ENCODE results near the gene UBQLNL.

The UBQLNL gene, protein sequence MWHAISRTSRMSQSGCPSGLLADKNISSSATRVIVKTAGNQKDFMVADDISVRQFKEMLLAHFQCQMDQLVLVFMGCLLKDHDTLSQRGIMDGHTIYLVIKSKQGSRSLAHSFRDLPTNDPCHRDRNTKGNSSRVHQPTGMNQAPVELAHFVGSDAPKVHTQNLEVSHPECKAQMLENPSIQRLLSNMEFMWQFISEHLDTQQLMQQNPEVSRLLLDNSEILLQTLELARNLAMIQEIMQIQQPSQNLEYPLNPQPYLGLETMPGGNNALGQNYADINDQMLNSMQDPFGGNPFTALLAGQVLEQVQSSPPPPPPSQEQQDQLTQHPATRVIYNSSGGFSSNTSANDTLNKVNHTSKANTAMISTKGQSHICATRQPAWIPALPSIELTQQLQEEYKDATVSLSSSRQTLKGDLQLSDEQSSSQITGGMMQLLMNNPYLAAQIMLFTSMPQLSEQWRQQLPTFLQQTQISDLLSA

DNA sequence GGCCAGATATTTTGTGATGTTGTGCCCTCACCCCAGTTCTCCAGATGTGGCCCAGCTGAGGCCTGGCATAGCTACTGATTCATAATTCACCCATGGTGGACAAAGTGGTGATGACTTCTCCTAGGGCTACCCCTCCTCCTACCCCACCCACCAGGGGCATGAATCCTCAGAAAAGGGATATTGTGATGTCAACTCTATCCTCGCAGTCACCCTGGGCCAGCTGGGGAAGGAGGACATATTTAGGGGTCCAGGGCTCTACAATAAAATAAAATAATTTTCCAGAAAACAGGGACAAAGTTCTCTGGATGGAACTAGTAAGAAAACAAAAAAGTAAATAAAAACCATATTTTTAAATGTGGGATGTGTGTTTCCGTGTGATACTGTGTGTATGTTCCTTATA lies at the start of gene UBQLNL:
Gene UBQLNL (minus strand): TSS at position 101 of the 400 bp plus-strand sequence. CDS start 258 bp downstream, outside the sequence.
- no peak for DNase-seq (ENCODE audit: low read depth in 2 of 2)

GRCh38 chr11:5564259-5565019 lies 47.9 kb upstream of the UBQLNL start:
- DNase-seq (ENCODE audit: low read depth in 2 of 2) = no peak

- DNase-seq (ENCODE audit: low read depth in 2 of 2) = no peak
These were observed 41.3 kb upstream of the UBQLNL start for GRCh38 chr11:5557751-5558150.

DNA sequence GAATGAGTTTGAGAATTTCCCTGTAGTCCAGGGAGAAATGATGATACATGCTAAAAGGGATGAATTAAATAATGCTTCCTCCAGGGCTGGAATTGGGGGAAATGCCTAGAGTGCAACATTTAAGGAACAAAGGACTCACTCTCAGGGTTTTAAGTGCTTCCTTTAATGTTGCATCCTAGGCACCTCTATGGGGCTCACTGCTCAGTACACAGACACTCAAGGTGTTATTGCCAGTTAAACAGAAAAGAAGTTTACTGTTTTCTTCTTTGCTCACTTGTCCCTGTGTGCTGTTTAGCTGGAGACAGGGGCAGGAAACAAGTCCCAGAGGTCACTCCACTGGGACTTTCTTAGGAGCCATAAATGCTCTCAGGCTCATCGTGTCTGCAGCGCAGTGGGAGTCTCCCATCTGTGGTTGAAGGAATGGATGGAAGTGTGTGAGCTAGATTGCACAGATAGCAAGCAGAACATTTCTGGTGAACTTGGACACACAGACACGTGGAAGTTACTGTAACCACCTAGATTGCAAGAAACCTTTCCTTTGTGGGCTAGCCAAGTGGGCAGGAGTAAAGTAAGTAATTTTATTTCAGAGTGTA lies 40.2 kb upstream of the UBQLNL start:
- no peak for DNase-seq (ENCODE audit: low read depth in 2 of 2)

- DNase-seq (ENCODE audit: low read depth in 2 of 2) = no peak
These were observed 36.8 kb upstream of the UBQLNL start for GRCh38 chr11:5553343-5553742.

DNA sequence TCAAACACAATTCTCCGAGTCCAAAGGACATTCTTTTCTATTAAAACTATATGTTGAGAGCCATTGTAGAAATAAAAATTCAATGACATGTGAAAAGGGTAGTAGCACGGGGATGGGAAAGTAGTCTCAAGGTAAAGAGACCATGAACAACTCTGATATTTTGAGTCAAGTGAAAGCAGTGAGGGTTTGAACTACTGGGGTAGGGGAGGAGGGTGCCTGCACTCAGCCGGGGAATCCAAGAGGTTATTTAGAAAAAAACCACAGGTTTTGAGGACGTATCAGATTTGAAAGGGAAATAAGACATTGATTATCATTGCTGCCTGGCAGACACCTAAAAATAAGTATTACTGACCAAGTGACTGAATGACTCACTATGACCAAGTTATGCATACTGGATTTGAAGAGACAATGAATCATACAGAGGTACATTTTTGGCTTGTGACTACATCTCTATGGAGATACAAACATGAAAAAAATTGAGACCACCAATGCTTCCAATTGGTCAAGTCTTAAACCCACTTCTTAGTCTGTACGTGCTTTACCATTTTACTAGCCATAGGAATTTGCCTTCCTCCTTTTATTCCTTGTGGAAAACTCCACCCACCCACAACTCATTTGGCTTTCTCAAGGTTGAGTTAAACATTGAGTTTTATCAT lies 34.1 kb upstream of the UBQLNL start:
- no peak for DNase-seq (ENCODE audit: low read depth in 2 of 2)

- DNase-seq (ENCODE audit: low read depth in 2 of 2) = no peak
These were observed 31.9 kb upstream of the UBQLNL start, which contains the start of gene OR52H1 for GRCh38 chr11:5548440-5548839. Gene OR52H1 (minus strand): TSS chr11:5548540. CDS start chr11:5545505, 3,035 bp downstream.

GRCh38 chr11:5547982-5548381 lies 31.5 kb upstream of the UBQLNL start:
- DNase-seq (ENCODE audit: low read depth in 2 of 2) = no peak

DNA sequence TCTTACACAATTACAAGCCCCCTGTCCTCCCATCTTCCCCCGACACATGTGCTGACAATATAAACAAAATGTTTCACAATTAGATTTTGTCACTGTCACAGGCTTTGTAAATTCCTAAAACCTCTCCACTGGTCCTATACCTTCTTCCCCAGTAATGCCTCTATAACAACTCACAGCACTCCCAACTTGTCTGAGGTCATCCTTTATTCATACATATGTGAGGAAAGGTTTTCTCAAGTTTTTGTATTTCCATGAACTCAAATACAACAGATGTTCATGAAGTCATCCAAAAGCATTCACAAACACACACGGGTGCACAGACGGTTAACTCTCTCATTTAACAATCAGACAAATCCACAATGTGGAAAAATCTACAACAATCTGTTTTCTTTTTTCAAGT lies 30.0 kb upstream of the UBQLNL start:
- no peak for DNase-seq (ENCODE audit: low read depth in 2 of 2)

GRCh38 chr11:5541427-5541826 lies 24.9 kb upstream of the UBQLNL start:
- no peak for DNase-seq (ENCODE audit: low read depth in 2 of 2)

GRCh38 chr11:5536482-5536881 lies 20.0 kb upstream of the UBQLNL start:
- DNase-seq (ENCODE audit: low read depth in 2 of 2) = no peak

DNA sequence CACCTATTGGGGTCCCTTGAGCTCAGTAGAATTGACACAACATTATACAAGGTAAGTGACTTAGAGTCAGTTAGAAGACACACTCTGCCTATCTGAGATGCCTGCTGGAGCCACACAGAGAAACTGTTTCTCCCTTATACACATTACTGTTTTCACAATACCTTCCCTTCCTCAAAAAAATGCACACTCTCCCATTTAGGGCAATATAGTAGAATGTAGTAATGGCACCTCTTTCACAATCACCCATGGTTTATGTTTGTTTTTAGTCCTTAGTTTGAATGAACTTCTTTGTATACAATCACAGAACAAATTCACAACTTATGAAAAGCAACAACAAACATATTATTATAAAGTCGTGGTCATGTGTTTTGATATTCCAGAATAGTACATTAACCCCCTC lies 17.5 kb upstream of the UBQLNL start:
- DNase-seq (ENCODE audit: low read depth in 2 of 2) = no peak

DNA sequence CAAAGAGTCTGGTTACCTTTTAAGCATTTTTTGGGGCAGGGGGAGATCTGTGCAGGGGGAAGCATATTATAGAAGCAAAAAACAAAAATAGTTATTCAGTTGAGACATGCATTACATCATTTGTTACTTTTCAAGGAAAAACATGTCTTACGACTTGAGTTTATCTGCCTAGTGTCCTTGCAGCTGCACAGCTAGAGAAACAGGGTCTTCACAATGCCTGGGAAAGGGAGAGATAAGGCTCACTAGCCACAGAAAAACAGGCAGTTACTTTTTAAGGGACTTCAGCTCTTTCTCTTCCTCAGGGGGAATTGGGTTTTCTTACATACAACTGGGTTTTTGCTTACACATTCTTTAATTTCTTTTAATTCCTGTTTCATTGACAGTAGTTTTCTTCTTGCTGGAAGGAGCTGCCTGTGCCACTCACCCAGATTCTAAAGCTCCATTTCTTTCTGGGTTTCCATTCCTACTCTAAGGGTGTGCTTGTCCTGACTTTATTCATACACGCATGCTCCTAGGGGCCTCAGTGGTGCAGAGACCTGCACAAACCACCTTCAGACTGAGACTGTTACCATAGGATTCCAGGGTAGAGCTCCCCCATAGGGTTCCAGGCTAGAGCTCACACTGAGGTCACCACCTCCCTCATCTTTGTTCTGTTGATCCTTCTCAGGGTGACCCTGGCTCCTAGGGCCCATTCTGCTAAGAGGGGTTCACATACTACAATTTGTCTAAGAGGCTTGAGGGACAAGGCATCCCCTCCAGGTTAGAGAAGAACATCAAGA lies 14.7 kb upstream of the UBQLNL start:
- no peak for DNase-seq (ENCODE audit: low read depth in 2 of 2)

GRCh38 chr11:5528495-5528894 lies 12.0 kb upstream of the UBQLNL start:
- no peak for DNase-seq (ENCODE audit: low read depth in 2 of 2)

DNA sequence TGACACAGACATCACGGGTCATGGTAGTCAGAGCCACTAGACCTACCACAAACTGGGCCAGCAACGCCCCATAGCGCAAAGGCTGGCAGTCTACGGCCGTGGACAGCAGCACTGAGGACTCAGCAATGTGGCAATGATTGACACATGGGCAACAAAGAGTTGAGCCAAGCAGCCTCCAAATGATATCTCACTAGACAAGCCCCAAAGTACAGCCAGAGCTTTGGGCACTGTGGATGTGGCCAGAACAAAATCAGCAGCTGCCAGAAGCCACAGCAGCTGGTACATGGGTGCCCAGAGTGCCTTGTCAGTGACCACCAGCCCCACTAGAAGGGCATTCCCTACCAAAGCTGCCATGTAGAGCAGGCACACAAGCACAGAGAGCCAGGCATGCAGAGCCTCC lies 11.2 kb upstream of the UBQLNL start:
- no peak for DNase-seq (ENCODE audit: low read depth in 2 of 2)

DNA sequence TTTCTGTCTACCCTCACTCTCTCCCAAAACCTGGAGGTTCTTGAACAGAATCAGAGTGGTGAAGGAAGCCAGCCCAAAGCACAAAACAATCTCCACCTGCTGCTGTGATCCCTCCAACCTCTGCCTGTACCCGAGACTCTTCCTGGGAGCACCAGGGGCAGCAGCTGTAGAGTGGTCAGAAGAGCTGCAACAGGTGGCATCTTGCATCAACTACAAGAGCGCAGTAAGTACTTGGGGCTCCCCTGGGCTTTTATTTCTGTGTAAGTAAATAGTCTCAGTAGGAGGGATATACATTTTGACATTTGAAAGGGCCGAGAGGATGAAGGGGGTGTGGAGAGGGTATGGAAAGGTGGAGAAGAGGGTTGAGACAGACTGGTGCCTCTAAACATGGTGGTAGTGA lies 8.3 kb upstream of the UBQLNL start:
- DNase-seq (ENCODE audit: low read depth in 2 of 2) = no peak

GRCh38 chr11:5522308-5522707 lies 5.8 kb upstream of the UBQLNL start:
- no peak for DNase-seq (ENCODE audit: low read depth in 2 of 2)

DNA sequence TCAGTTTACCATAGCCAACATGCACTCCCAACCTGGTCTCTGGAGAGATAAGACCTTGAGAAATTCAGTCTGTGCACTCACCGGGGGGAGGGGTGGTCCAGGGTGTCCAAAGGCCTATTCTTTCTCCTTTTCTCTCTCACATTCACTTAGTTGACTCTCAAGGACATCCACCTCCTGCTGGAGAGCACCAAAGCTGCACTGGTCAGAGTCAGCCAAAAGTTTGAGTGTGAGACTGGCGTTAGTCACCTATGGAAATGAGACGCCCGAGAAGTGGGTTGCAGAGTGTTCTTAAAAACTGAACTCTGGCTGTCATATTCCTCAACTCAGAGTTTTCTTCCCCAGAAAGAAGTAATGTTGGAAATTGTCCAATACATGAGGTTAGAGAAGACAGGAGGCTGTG lies 5.0 kb upstream of the UBQLNL start:
- no peak for DNase-seq (ENCODE audit: low read depth in 2 of 2)

DNA sequence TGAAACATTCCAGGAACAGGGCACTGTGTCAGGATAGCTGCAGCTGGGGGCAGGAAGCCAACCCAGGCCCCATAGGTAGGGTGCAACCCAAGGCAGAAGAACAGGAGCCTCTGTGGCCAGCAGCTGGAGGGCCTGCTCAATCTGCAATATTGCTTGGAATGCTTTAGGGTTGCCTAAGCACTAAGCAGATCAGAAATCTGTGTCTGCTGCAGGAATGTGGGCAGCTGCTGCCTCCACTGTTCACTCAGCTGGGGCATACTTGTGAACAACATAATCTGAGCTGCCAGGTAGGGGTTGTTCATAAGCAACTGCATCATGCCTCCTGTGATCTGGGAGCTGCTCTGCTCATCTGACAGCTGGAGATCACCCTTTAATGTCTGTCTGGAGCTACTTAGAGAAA lies 1.7 kb downstream of the UBQLNL start:
- no peak for DNase-seq (ENCODE audit: low read depth in 2 of 2)

- DNase-seq (ENCODE audit: low read depth in 2 of 2) = no peak
These were observed 6.7 kb downstream of the UBQLNL start, which contains the start of gene UBQLN3 for GRCh38 chr11:5509803-5510202. Gene UBQLN3 (minus strand): TSS chr11:5509957. CDS start chr11:5509558, 399 bp downstream.

DNA sequence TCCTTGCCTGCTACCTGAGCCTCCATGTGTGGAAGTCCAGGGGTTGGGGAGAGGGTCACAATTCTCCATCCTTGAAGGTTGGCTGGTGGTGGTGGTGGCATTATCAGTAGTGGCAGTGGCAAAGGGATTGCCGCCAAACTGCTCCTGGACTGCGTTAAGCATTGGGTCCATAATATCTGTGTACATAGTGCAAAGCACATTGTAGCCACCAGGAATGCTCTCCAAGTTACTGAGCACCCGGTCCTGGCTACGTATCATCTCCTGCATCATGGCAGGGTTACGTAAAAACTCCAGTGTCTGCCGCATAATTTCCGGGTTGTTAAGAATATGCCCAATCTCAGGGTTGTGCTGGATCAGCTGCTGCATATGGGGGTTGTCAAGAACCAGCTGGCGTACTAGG lies 7.9 kb downstream of the UBQLNL start:
- DNase-seq (ENCODE audit: low read depth in 2 of 2) = no peak

All from stimulated activated CD4-positive, alpha-beta T cell treated with anti-CD3 and anti-CD28 coated beads, Interleukin-15, amount 100 ng/mL, for 48 hours (primary cell).